Frontal cortex (tissue), 4 donors: ENCODE measurements around the gene MACF1. TPM values are rescaled to one million over a fixed set of nuclear protein-coding genes. Genes with fewer than 3 reads are reported as not detected.

Source experiments
- DNase-seq, 2 donors: peaks; one replicate each; pipeline ENCODE4 v3.0.0; 2012; ENCODE audit warnings: low spot score in 2 of 2
- FAIRE-seq: peaks from 2 replicates; lab custom pipeline; 2012; peaks lifted over from hg19 to GRCh38; lab: Jason Lieb, UNC
- total RNA-seq: library from RNA; depleted of rRNA; stranded (reverse); fragments of >200 nt; gene quantifications from one replicate; pipeline ENCODE4 v1.2.3, GENCODE V29; 2014
- donor health status: control.
- donor health status: control.
- donor health status: control.

MACF1 gene
- total RNA-seq, 1 donor from 2014 or later: 306 TPM

GRCh38 chr1:39379187-39379586 is 174.7 kb downstream of the MACF1 start:
- DNase-seq (no peak), FAIRE-seq (no peak)

DNA sequence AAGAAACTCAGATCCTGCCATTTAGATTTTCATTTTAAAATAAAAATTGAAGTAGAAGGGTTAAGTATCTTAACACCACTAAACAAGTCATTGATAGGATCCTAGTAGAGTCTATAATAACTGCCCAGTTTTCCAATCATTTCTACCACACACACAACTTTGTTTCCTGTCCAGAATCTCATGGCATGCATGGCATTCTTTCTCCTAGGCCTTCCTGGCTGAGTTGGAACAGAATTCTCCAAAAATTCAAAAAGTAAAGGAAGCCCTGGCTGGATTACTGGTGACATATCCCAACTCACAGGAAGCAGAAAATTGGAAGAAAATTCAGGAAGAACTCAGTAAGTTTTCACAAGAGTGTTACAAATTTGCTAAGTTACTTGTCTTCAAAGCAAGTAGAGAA is 175.5 kb downstream of the MACF1 start:
- DNase-seq (no peak), FAIRE-seq (no peak)

DNA sequence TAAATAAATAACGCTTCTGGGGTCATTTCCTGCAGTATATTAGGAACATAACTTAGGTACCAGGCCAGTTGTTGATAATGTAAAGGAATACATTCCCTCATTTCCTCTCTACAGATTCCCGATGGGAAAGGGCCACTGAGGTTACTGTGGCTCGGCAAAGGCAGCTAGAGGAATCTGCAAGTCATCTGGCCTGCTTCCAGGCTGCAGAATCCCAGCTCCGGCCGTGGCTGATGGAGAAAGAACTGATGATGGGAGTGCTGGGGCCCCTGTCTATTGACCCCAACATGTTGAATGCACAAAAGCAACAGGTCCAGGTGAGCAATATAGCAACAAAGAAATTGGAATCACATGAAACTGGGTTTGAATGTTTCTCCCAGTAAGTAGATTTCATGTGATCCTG is 177.3 kb downstream of the MACF1 start:
- FAIRE-seq (no peak), DNase-seq (no peak)

- FAIRE-seq: no peak
- no peak for DNase-seq
These were observed 179.8 kb downstream of the MACF1 start for GRCh38 chr1:39384305-39384704.

GRCh38 chr1:39385067-39385988 is 180.8 kb downstream of the MACF1 start:
- FAIRE-seq: no peak
- DNase-seq: no peak

DNA sequence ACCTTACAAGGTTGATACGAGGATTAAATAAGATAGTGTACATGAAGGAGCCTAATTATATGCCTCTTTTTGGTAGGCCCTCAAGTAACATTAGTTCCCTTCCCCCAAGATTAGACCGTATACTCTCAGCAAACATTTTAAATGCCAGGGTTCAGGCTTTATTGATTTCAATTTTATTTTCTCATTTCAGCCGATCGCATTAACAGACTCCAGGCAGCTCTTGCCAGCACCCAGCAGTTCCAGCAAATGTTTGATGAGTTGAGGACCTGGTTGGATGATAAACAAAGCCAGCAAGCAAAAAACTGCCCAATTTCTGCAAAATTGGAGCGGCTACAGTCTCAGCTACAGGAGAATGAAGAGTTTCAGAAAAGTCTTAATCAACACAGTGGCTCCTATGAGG is 182.5 kb downstream of the MACF1 start:
- no peak for DNase-seq
- FAIRE-seq: no peak

DNA sequence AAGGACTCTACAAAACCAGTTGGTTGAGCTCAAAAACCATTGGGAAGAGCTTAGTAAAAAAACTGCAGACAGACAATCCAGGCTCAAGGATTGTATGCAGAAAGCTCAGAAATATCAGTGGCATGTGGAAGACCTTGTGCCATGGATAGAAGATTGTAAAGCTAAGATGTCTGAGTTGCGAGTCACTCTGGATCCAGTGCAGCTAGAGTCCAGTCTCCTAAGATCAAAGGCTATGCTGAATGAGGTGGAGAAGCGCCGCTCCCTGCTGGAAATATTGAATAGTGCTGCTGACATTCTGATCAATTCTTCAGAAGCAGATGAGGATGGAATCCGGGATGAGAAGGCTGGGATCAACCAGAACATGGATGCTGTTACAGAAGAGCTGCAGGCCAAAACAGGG is 183.0 kb downstream of the MACF1 start:
- FAIRE-seq (no peak), DNase-seq (no peak)

- FAIRE-seq (no peak), DNase-seq (peak; percentile 17 to 60)
These were observed 187.5 kb downstream of the MACF1 start for GRCh38 chr1:39391691-39392679.

DNA sequence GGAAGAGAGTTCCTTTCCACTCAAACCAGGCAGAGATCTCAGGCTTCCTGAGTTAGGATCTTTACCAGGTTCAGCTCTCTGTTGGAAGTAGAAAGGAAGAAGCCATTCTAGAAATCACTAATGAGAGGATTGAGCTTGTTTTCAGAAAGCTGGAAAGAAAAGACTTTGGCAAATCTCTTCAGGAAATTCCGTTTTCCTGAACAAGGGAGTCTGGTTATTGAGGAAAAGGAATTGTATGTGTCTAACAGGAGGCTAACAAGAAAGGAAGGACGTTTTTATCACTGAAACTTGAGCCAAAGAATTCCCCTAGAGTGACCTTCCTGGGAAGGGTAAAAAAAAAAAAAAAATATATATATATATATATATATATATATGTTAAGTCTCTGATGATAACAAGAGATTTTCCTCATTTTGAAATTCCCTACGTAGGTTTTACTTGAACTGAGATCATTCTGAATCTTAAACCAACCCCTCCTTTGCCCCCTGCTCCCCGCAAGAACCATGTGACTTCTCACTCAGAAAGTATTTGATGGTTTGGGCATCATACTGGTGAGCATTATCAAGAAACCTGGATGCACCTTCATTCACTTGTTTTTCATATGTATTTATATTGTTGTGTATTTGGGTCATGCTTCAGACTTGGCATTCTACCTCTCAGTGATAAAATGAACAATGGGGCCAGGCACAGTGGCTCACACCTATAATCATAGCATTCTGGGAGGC is 188.5 kb downstream of the MACF1 start:
- FAIRE-seq: no peak

DNA sequence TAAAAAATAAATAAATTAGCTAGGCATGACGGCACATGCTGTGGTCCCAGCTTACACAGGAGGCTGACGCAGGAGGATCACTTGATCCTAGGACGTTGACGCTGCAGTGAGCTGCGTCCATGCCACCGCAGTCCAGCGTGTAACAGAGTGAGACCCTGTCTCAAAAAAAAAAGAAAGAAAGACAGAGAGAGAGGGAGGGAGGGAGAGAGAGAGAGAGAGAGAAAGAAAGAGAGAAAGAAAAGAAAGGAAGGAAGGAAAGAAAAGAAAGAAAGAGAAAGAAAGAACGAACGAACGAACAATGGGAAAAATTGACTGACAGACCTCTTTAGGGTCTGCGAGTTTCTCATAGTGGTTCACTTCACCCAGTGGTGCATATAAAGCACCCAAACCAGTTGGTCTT is 189.2 kb downstream of the MACF1 start:
- FAIRE-seq (no peak), DNase-seq (no peak)

More for the DNA sequence above, 188.5 kb downstream of the MACF1 start:
- no peak for DNase-seq

DNA sequence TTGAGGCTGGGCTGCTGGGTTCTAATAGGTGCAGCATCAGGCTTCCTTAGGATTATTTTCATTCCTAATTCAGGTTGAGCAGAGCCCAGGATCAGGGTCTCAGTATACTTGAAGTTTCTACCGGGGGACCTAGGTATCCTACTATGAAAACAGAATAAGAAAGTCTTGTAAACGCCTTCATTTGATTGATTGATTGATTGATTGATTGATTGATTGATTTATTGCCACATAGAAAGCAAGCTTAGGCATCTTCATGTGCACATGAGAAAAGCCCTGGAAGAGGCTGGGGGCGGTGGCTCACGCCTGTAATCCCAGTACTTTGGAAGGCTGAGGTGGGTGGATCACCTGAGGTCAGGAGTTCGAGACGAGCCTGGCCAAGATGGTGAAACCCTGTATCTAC is 189.6 kb downstream of the MACF1 start:
- DNase-seq: no peak
- FAIRE-seq: no peak

DNA sequence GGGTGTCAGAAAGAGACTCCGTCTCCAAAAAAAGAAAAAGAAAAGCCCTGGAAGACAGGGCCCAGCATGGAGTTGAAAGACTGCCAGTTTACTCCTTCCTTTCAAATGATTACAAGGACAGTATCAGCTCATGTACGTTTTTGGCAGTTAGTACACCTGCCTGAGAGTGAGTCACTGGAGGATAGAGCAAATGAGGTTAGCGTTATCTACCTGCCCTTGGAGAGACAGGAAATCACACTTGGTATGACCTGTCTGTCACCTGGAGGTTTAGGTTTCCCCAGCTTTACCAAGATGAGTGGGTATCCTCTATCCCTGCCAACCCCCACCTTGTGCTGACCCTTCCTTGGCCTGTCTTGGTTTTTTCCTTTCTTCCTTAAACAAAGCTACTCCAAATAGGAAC is 190.1 kb downstream of the MACF1 start:
- FAIRE-seq (no peak), DNase-seq (no peak)

- FAIRE-seq (no peak), DNase-seq (no peak)
These were observed 190.9 kb downstream of the MACF1 start for GRCh38 chr1:39395357-39395831.

GRCh38 chr1:39396671-39397070 is 192.2 kb downstream of the MACF1 start:
- DNase-seq (no peak), FAIRE-seq (no peak)

DNA sequence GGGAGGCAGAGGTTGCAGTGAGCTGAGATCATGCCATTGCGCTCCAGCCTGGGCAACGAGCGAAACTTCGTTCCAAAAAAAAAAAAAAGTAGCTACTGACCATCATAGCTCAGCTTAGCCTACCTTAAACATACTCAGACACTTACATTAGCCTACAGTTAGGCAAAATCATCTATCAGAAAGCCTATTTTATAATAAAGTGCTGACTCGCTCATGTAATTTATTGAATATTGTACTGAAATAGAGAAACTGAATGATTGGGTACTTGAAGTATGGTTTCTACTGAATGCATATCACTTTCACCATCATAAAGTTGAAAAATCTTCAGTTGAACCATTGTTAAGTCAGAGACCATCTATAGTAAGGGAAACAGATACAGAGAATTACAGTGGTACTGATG is 193.0 kb downstream of the MACF1 start:
- FAIRE-seq (no peak), DNase-seq (no peak)

DNA sequence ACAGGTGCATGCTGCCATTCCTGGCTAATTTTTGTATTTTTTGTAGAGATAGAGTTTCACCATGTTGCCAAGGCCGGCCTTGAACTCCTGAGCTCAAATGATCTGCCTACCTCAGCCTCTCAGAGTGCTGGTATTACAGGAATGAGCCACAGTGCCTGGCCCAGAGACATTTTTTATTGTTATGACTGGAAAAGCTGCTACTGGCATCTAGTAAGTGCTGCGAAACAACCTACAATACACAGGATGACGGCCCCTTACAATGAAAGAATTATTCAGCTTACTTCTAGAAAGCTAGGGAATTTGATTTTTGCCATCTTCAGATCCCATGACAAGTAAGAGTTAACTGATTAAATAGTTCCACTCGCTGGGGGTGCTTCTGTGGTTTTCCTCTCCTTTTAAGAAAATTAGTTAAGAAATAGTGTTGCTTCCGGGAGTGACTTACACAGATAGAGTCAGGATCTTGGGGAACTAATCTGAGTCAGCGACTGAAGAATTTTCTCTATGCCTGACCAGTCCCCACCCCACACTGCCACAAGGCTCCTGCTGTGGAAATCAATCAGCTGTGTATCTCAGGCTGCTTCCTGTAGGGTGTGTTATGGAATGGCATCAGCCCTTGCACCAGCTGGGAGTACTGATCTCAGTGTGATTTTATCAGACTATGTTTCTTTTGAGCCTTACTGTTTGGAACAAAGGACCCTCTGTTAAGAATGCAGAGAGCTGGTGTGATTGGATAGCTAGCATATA is 194.0 kb downstream of the MACF1 start:
- no peak for FAIRE-seq
- peak in 1 of 2 donors; percentile 49 for DNase-seq

DNA sequence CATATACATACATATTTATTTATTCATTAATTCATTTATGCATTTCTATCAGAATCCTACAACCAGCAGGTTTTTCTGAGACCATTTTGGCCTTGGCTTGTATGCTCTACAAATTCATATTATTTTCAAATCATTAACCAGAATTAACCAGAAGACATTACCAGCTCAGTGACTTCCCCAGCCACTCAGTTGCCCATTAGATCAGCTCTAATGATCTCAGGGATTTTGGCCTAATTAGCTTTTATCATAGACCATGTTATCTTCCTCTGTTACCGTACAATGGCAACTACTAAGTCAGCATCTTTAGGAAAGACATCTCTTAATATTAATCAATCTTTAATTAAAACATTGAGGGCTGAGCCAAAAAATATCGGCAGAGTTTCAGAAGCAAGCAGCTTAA is 196.6 kb downstream of the MACF1 start:
- DNase-seq (no peak), FAIRE-seq (no peak)

- FAIRE-seq (no peak), DNase-seq (no peak)
These were observed 200.4 kb downstream of the MACF1 start for GRCh38 chr1:39404876-39405275.

- DNase-seq (no peak), FAIRE-seq (no peak)
These were observed 200.9 kb downstream of the MACF1 start for GRCh38 chr1:39405358-39405757.
